HEK293 (cell line): ENCODE data around the gene OTUB2.

Source experiments
- CTCF ChIA-PET: fragments of 350-600 bp; formaldehyde crosslinking; extraction: SDS; loops from one replicate; lab custom pipeline; 2021; ENCODE audit warnings: antibody characterized with exemption; lab: Yijun Ruan, JAX
- POLR2A ChIA-PET: fragments of 300-600 bp; formaldehyde crosslinking; extraction: SDS; loops from one replicate; lab custom pipeline; 2020; ENCODE audit warnings: antibody characterized with exemption, inconsistent platforms; lab: Yijun Ruan, JAX
- H3K27ac ChIP-seq: fragments of 200-500 bp; sonication (Bioruptor generic); 2 replicates; pipeline ENCODE4 v1.5.1; 2014; ENCODE audit warnings: low read depth, low read length, control low read depth, inconsistent platforms; ENCODE audit errors: extremely low read depth
- H3K36me3 ChIP-seq, 2 experiments: fragments of 200-500 bp in 1 of 2; sonication (Bioruptor generic) in 1 of 2; 1 replicate in 1 of 2; 2 replicates in 1 of 2; pipeline ENCODE4 v1.5.1; 2014 to 2017; ENCODE audit warnings: inconsistent platforms in 2 of 2, low read length in 2 of 2; ENCODE audit not compliant: control insufficient read depth in 2 of 2, insufficient read depth in 1 of 2
- H3K4me1 ChIP-seq: fragments of 200-500 bp; sonication (Bioruptor generic); 2 replicates; pipeline ENCODE4 v1.5.1; 2014; ENCODE audit warnings: mild to moderate bottlenecking, low read length, inconsistent platforms; ENCODE audit not compliant: control insufficient read depth, insufficient read depth
- H3K4me3 ChIP-seq: 2 replicates; pipeline ENCODE4 v1.5.1; 2011; ENCODE audit warnings: low read depth, mild to moderate bottlenecking, control low read depth, low read length, moderate library complexity
- H3K9me3 ChIP-seq: fragments of 200-500 bp; sonication (Bioruptor generic); 2 replicates; pipeline ENCODE4 v1.5.1; 2014; ENCODE audit warnings: low read depth, low read length, inconsistent platforms; ENCODE audit not compliant: control insufficient read depth, insufficient read depth
- BCL11A ChIP-seq: fragments of 450-650 bp; formaldehyde crosslinking; IDR thresholded peaks from 2 replicates; pipeline ENCODE4 v1.5.1; 2016; ENCODE audit warnings: low read depth, missing biosample characterization, missing genetic modification characterization
- BCL11B ChIP-seq: fragments of 450-650 bp; formaldehyde crosslinking; IDR thresholded peaks from 2 replicates; pipeline ENCODE4 v1.5.1; 2016; ENCODE audit warnings: low read depth, missing biosample characterization, missing genetic modification characterization
- INSM2 ChIP-seq: fragments of 450-650 bp; formaldehyde crosslinking; IDR thresholded peaks from 2 replicates; pipeline ENCODE4 v1.5.1; 2016; ENCODE audit warnings: missing biosample characterization, missing genetic modification characterization
- KLF16 ChIP-seq: fragments of 450-650 bp; formaldehyde crosslinking; IDR thresholded peaks from 2 replicates; pipeline ENCODE4 v1.5.1; 2017; ENCODE audit warnings: missing biosample characterization, missing genetic modification characterization
- KLF17 ChIP-seq: fragments of 450-650 bp; formaldehyde crosslinking; IDR thresholded peaks from 2 replicates; pipeline ENCODE4 v1.5.1; 2016; ENCODE audit warnings: missing biosample characterization, missing genetic modification characterization
- REPIN1 ChIP-seq: fragments of 450-650 bp; formaldehyde crosslinking; IDR thresholded peaks from 2 replicates; pipeline ENCODE4 v1.5.1; 2017; ENCODE audit warnings: missing biosample characterization, missing genetic modification characterization, low read depth
- SP2 ChIP-seq: fragments of 450-650 bp; formaldehyde crosslinking; IDR thresholded peaks from 2 replicates; pipeline ENCODE4 v1.5.1; 2016; ENCODE audit warnings: missing biosample characterization, missing genetic modification characterization
- ZNF112 ChIP-seq: fragments of 450-650 bp; formaldehyde crosslinking; IDR thresholded peaks from 2 replicates; pipeline ENCODE4 v1.5.0; 2017; ENCODE audit warnings: missing biosample characterization, missing genetic modification characterization
- ZNF132 ChIP-seq: fragments of 450-650 bp; formaldehyde crosslinking; IDR thresholded peaks from 2 replicates; pipeline ENCODE4 v1.5.1; 2017; ENCODE audit warnings: missing biosample characterization, missing genetic modification characterization, borderline replicate concordance
- ZNF138 ChIP-seq: fragments of 450-650 bp; formaldehyde crosslinking; IDR thresholded peaks from 2 replicates; pipeline ENCODE4 v1.5.1; 2016; ENCODE audit warnings: missing biosample characterization, missing genetic modification characterization, borderline replicate concordance
- ZNF155 ChIP-seq: fragments of 450-650 bp; formaldehyde crosslinking; IDR thresholded peaks from 2 replicates; pipeline ENCODE4 v1.5.1; 2016; ENCODE audit warnings: missing biosample characterization, missing genetic modification characterization
- ZNF280D ChIP-seq: fragments of 450-650 bp; formaldehyde crosslinking; IDR thresholded peaks from 2 replicates; pipeline ENCODE4 v1.5.1; 2016; ENCODE audit warnings: missing biosample characterization, missing genetic modification characterization
- ZNF311 ChIP-seq: fragments of 450-650 bp; formaldehyde crosslinking; IDR thresholded peaks from 2 replicates; pipeline ENCODE4 v1.5.1; 2017; ENCODE audit warnings: missing biosample characterization, missing genetic modification characterization, borderline replicate concordance
- ZNF335 ChIP-seq: fragments of 450-650 bp; formaldehyde crosslinking; conservative IDR thresholded peaks from 2 replicates; pipeline ENCODE4 v1.5.1; 2016; ENCODE audit warnings: missing biosample characterization, missing genetic modification characterization
- ZNF37A ChIP-seq: fragments of 450-650 bp; IDR thresholded peaks from 2 replicates; pipeline ENCODE4 v1.5.1; 2018; ENCODE audit warnings: missing biosample characterization, missing genetic modification characterization
- ZNF398 ChIP-seq: fragments of 450-650 bp; formaldehyde crosslinking; IDR thresholded peaks from 2 replicates; pipeline ENCODE4 v1.5.1; 2017; ENCODE audit warnings: missing biosample characterization, missing genetic modification characterization
- ZNF624 ChIP-seq: fragments of 450-650 bp; formaldehyde crosslinking; IDR thresholded peaks from 2 replicates; pipeline ENCODE4 v1.5.1; 2017; ENCODE audit warnings: missing biosample characterization, missing genetic modification characterization
- ZNF626 ChIP-seq: fragments of 450-650 bp; sonication (Bioruptor Pico); formaldehyde crosslinking; IDR thresholded peaks from 2 replicates; pipeline ENCODE4 v1.5.1; 2018; ENCODE audit warnings: missing biosample characterization, missing genetic modification characterization, inconsistent platforms
- ZNF629 ChIP-seq: fragments of 450-650 bp; formaldehyde crosslinking; IDR thresholded peaks from 2 replicates; pipeline ENCODE4 v1.5.1; 2017; ENCODE audit warnings: missing biosample characterization, missing genetic modification characterization
- ZNF639 ChIP-seq: fragments of 450-650 bp; formaldehyde crosslinking; IDR thresholded peaks from 2 replicates; pipeline ENCODE4 v1.5.1; 2016; ENCODE audit warnings: missing biosample characterization, missing genetic modification characterization
- ZNF664 ChIP-seq: fragments of 450-650 bp; formaldehyde crosslinking; IDR thresholded peaks from 2 replicates; pipeline ENCODE4 v1.5.1; 2016; ENCODE audit warnings: missing biosample characterization, missing genetic modification characterization
- ZNF747 ChIP-seq: fragments of 450-650 bp; formaldehyde crosslinking; IDR thresholded peaks from 2 replicates; pipeline ENCODE4 v1.5.1; 2016; ENCODE audit warnings: missing biosample characterization, missing genetic modification characterization
- ZSCAN16 ChIP-seq: fragments of 450-650 bp; formaldehyde crosslinking; IDR thresholded peaks from 2 replicates; pipeline ENCODE4 v1.5.1; 2016; ENCODE audit warnings: missing biosample characterization, missing genetic modification characterization
- ZSCAN4 ChIP-seq: fragments of 450-650 bp; formaldehyde crosslinking; IDR thresholded peaks from 2 replicates; pipeline ENCODE4 v1.5.1; 2017; ENCODE audit warnings: missing biosample characterization, missing genetic modification characterization
- ZXDB ChIP-seq: fragments of 450-650 bp; formaldehyde crosslinking; IDR thresholded peaks from 2 replicates; pipeline ENCODE4 v1.5.1; 2016; ENCODE audit warnings: missing biosample characterization, missing genetic modification characterization

The OTUB2 gene

GRCh38 chr14:94058674-94059138 lies 32.6 kb downstream of the OTUB2 start:
- Histone ChIP-seq H3K9me3 (no peaks in the 10 kb centered on the region), H3K4me1 (no peaks in the 10 kb centered on the region), H3K4me3 (no peak overlapping the region), H3K27ac (no peak overlapping the region), H3K36me3 (peaks cover 76 to 91% of the 10 kb centered on the region in 2 experiments)
- POLR2A ChIA-PET, result interaction anchor here (0.9 kb wide), 1 partner anchor 22 kb away, joined by 4 read pairs; the partner anchor contains the start of genes DDX24 and IFI27L1
- TF ChIP-seq REPIN1 (tag by site-specific recombination) (no peak), ZSCAN16 (tag by site-specific recombination) (no peak), ZNF747 (tag by site-specific recombination) (no peak), KLF17 (no peak), SP2 (tag by site-specific recombination) (no peak), KLF16 (tag by site-specific recombination) (no peak), ZNF280D (no peak), ZNF624 (no peak), ZSCAN4 (tag by site-specific recombination) (no peak), ZNF112 (tag by site-specific recombination) (no peak), BCL11B (no peak), ZNF626 (no peak)
- CTCF ChIA-PET, result interaction anchor here (1.5 to 3.8 kb wide), 2 partner anchors 22 to 74 kb away, joined by 5 to 18 read pairs; no protein-coding TSS in a partner anchor

- ChIA-PET CTCF (no interaction called here), POLR2A (no interaction called here)
- peaks cover 74 to 81% of the 10 kb centered on the region in 2 experiments for H3K36me3 ChIP-seq
- H3K27ac ChIP-seq, result no peak overlapping the region
- no peaks in the 10 kb centered on the region for H3K9me3 ChIP-seq
- TF ChIP-seq ZXDB (no peak), ZNF155 (no peak), ZNF132 (tag by site-specific recombination) (no peak), ZNF664 (tag by site-specific recombination) (no peak), ZNF37A (no peak), ZNF138 (tag by site-specific recombination) (no peak), INSM2 (tag by site-specific recombination) (no peak), ZNF398 (tag by site-specific recombination) (no peak), ZNF335 (tag by site-specific recombination) (no peak), BCL11A (tag by site-specific recombination) (no peak), ZNF629 (no peak), ZNF639 (no peak), ZNF311 (tag by site-specific recombination) (no peak)
- H3K4me3 ChIP-seq, result no peak overlapping the region
- H3K4me1 ChIP-seq, result no peaks in the 10 kb centered on the region
These were observed 33.9 kb downstream of the OTUB2 start for GRCh38 chr14:94059998-94060397.
